Measurements from ENCODE around the gene KRTAP10-12.

GRCh38 chr21:44648557-44649311 lies 48.2 kb upstream of the KRTAP10-12 start:
- no peak for TF ChIP-seq CTCF (IDR thresholded peaks at IDR 0.05)
- no peak for TF ChIP-seq POLR2AphosphoS5 (IDR thresholded peaks at IDR 0.05)
- TF ChIP-seq POLR2A (IDR thresholded peaks at IDR 0.05) = no peak
- TF ChIP-seq EP300 (IDR thresholded peaks at IDR 0.05; ENCODE audit: low read depth) = no peak

Measured in transverse colon (tissue), 4 donors.